Gastroesophageal sphincter (tissue), 4 donors: Measurements from ENCODE around the gene ARHGDIB. TPM values are rescaled to one million over a fixed set of nuclear protein-coding genes. Genes with fewer than 3 reads are reported as not detected.

ENCODE experiments used
- ATAC-seq: fragments of 150-250 bp; one replicate; pipeline ENCODE4 v1.9.1; 2016; ENCODE audit warnings: mild to moderate bottlenecking, moderate library complexity
- H3K27ac ChIP-seq, 4 donors: fragments of 200-600 bp; sonication (generic) in 3 of 4; 1 replicate in 3 of 4; 2 replicates in 1 of 4; pipeline ENCODE4 v1.5.1; 2016 to 2019
- H3K27me3 ChIP-seq: fragments of 200-600 bp; sonication (generic); one replicate; pipeline ENCODE4 v1.5.1; 2019
- H3K36me3 ChIP-seq, 2 donors: fragments of 200-600 bp; sonication (generic); one replicate each; pipeline ENCODE4 v1.5.1; 2019; ENCODE audit warnings: control low read depth in 1 of 2
- H3K4me1 ChIP-seq, 3 donors: fragments of 200-600 bp; sonication (generic); 1 replicate in 2 of 3; 2 replicates in 1 of 3; pipeline ENCODE4 v1.5.1; 2016 to 2019; ENCODE audit warnings: control low read depth in 2 of 3
- H3K4me3 ChIP-seq, 2 donors: fragments of 200-600 bp; sonication (generic); one replicate each; pipeline ENCODE4 v1.5.1; 2019; ENCODE audit warnings: mild to moderate bottlenecking in 1 of 2, moderate library complexity in 1 of 2
- H3K9me3 ChIP-seq, 3 donors: fragments of 200-600 bp; sonication (generic); one replicate each; pipeline ENCODE4 v1.5.1; 2017 to 2019; ENCODE audit warnings: control low read depth in 2 of 3
- CTCF ChIP-seq, 4 experiments: fragments of 200-600 bp in 2 of 4; fragments of 450-650 bp in 2 of 4; sonication (generic) in 1 of 4; IDR thresholded peaks; one replicate each; pipeline ENCODE4 v1.5.1; 2017 to 2019; ENCODE audit warnings: antibody characterized with exemption in 4 of 4, mild to moderate bottlenecking in 2 of 4, moderate library complexity in 2 of 4
- EP300 ChIP-seq: sonication (generic); formaldehyde crosslinking; IDR thresholded peaks from one replicate; pipeline ENCODE4 v1.6.1; 2017; ENCODE audit warnings: antibody characterized with exemption, mild to moderate bottlenecking
- POLR2A ChIP-seq, 2 donors: fragments of 450-650 bp; IDR thresholded peaks; one replicate each; pipeline ENCODE4 v1.6.1; 2017; ENCODE audit warnings: antibody characterized with exemption in 2 of 2, mild to moderate bottlenecking in 2 of 2, moderate library complexity in 1 of 2
- POLR2AphosphoS5 ChIP-seq: sonication (generic); formaldehyde crosslinking; IDR thresholded peaks from one replicate; pipeline ENCODE4 v1.6.1; 2017; ENCODE audit warnings: antibody characterized with exemption
- WGBS, 2 donors: methylation state at CpG; one replicate each; pipeline ENCODE4 v1.1.5; 2018; ENCODE audit warnings: low coverage in 1 of 2; 5-methylcytosine and 5-hydroxymethylcytosine counted together
- total RNA-seq, 4 donors: library from RNA; depleted of rRNA; stranded (reverse); fragments of >200 nt; gene quantifications; one replicate each; pipeline ENCODE4 v1.1.0, GENCODE V29; 2016

ARHGDIB gene
- total RNA-seq, 4 donors from 2014 or later, result 22.4 to 108 (median 74.2) TPM

DNA sequence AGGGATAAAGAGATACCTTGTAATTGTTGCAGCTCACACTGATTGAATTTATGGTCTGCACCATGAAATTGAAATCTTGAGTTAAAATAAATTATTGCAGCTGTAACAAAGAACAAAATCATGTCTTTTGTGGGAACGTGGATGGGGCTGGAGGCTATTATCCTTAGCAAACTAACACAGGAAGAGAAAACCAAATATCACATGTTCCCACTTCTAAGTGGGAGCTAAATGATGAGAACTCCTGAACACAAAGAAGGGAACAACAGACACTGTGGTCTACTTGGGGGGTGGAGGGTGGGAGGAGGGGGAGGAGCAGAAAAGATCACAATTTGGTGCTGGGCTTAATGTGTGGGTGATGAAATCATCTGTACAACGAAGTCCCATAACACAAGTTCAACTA lies 45.7 kb downstream of the ARHGDIB start:
- Histone ChIP-seq H3K27ac (no peak overlapping the region), H3K4me1 (peaks cover 0 to 11% (median 0%) of the 10 kb centered on the region in 3 donors), H3K9me3 (no peaks in the 10 kb centered on the region), H3K27me3 (no peaks in the 10 kb centered on the region), H3K4me3 (no peak overlapping the region), H3K36me3 (no peaks in the 10 kb centered on the region)
- no peak for ATAC-seq
- TF ChIP-seq CTCF (IDR thresholded peaks at IDR 0.05), result no peak
- no peak for TF ChIP-seq POLR2AphosphoS5
- TF ChIP-seq EP300, result no peak
- TF ChIP-seq POLR2A (IDR thresholded peaks at IDR 0.05), result no peak
- WGBS, 2 donors, result 67 to 85% methylated on average over 2 of the region's 2 CpGs

GRCh38 chr12:14913381-14913781 lies 48.0 kb downstream of the ARHGDIB start:
- TF ChIP-seq POLR2A (IDR thresholded peaks at IDR 0.05), result no peak
- no peak for TF ChIP-seq POLR2AphosphoS5
- TF ChIP-seq CTCF (IDR thresholded peaks at IDR 0.05), result no peak
- TF ChIP-seq EP300, result no peak
- Histone ChIP-seq H3K36me3 (no peaks in the 10 kb centered on the region), H3K27ac (peak overlapping the region in 3 of 4 donors; percentile 5 to 47 (median 33)), H3K4me3 (no peak overlapping the region), H3K9me3 (no peaks in the 10 kb centered on the region), H3K4me1 (peaks cover 0 to 11% (median 0%) of the 10 kb centered on the region in 3 donors), H3K27me3 (no peaks in the 10 kb centered on the region)
- WGBS, 2 donors, result 47 to 86% methylated on average over 1 to 4 of the region's 4 CpGs
- ATAC-seq, result peak; percentile 36

- Histone ChIP-seq H3K27me3 (no peaks in the 10 kb centered on the region), H3K9me3 (no peaks in the 10 kb centered on the region), H3K27ac (no peak overlapping the region), H3K36me3 (no peaks in the 10 kb centered on the region), H3K4me3 (no peak overlapping the region), H3K4me1 (peaks cover 0 to 13% (median under 1%) of the 10 kb centered on the region in 3 donors)
- TF ChIP-seq POLR2AphosphoS5 (no peak), EP300 (no peak), POLR2A (IDR thresholded peaks at IDR 0.05) (no peak), CTCF (IDR thresholded peaks at IDR 0.05) (no peak)
- ATAC-seq, result no peak
- WGBS, 2 donors, result 42% methylated on average over 2 of the region's 2 CpGs; no CpG with 5 or more reads in 1 of the 2 donors
Observed at GRCh38 chr12:14911131-14911530, 50.3 kb downstream of the ARHGDIB start.

GRCh38 chr12:14910090-14910915 lies 51.1 kb downstream of the ARHGDIB start:
- 69 to 88% methylated on average over 5 of the region's 5 CpGs for WGBS, 2 donors
- no peak for ATAC-seq

More at GRCh38 chr12:14910090-14910915, 51.1 kb downstream of the ARHGDIB start:
- H3K4me1 ChIP-seq, result peaks cover 5 to 22% (median 9%) of the 10 kb centered on the region in 3 donors
- no peak overlapping the region for H3K4me3 ChIP-seq
- H3K36me3 ChIP-seq, result no peaks in the 10 kb centered on the region
- TF ChIP-seq CTCF (IDR thresholded peaks at IDR 0.05), result no peak
- TF ChIP-seq POLR2A (IDR thresholded peaks at IDR 0.05), result no peak
- TF ChIP-seq EP300, result no peak
- no peak for TF ChIP-seq POLR2AphosphoS5
- no peaks in the 10 kb centered on the region for H3K9me3 ChIP-seq
- H3K27me3 ChIP-seq, result no peaks in the 10 kb centered on the region
- no peak overlapping the region for H3K27ac ChIP-seq
